Esophagus mucosa (tissue), 1 donor: Measurements from ENCODE around the gene WFDC5. TPM values are rescaled to one million over a fixed set of nuclear protein-coding genes. Genes with fewer than 3 reads are reported as not detected.
"Not testable (repeated sequence)": the region's sequence is repeated elsewhere in the genome, so short reads cannot be mapped to it uniquely, and the experiment has no call there.

Experiments used
- ATAC-seq: fragments of 200-7000 bp; cut with Tn5 transposase; one replicate; pipeline ENCODE4 v1.9.1; 2020
- total RNA-seq: library from RNA; stranded (reverse); gene quantifications from one replicate; pipeline ENCODE4 v1.2.4, GENCODE V29; 2023
- donor health status: DM: yes; HTN: yes; CAD: no.

The WFDC5 gene, protein sequence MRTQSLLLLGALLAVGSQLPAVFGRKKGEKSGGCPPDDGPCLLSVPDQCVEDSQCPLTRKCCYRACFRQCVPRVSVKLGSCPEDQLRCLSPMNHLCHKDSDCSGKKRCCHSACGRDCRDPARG
- 4.3 TPM for total RNA-seq

DNA sequence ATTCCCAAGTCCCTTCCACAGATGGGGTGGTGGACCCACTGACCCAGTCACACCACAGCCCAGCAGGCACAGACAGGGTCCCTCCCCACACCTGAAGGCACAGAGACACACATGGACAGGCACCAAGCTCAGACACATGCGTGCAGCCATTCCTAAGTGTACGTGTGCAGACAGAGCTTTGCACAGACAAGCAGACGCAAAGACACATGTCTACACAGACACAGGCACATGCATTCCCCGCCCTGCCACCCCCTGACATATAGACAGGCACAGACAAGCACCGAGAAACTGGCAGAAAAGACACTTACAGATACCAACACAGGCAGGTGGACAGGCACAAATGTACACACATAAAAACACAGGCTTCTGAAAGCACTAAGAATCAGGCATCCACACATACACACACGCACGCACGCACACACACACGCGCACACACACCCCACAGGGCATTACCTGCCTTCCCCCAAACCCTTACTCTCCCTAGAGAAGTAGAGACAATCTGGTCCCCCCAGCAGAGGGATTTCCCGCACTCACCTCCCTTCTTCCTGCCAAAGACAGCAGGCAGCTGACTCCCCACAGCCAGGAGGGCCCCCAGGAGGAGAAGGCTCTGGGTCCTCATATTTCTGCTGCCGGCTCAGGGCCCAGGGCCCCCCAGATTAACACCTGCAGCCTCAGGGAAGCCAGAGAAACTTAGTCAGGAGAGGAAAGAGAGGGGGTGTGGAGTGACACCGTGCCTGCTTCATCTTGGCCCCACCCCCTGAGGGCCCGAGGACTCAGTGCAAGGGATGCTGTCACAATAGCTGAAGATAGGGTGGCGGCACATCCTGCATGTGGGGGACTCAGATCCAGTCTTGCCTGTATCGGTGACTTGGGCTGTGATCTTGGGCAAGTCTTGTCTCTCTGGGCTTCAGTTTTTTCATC is at the start of gene WFDC5:
TSS of gene WFDC5 (minus strand) at position 710 of the 921 bp plus-strand sequence. CDS start at position 619, 91 bp downstream.
- ATAC-seq: peak; percentile 92

DNA sequence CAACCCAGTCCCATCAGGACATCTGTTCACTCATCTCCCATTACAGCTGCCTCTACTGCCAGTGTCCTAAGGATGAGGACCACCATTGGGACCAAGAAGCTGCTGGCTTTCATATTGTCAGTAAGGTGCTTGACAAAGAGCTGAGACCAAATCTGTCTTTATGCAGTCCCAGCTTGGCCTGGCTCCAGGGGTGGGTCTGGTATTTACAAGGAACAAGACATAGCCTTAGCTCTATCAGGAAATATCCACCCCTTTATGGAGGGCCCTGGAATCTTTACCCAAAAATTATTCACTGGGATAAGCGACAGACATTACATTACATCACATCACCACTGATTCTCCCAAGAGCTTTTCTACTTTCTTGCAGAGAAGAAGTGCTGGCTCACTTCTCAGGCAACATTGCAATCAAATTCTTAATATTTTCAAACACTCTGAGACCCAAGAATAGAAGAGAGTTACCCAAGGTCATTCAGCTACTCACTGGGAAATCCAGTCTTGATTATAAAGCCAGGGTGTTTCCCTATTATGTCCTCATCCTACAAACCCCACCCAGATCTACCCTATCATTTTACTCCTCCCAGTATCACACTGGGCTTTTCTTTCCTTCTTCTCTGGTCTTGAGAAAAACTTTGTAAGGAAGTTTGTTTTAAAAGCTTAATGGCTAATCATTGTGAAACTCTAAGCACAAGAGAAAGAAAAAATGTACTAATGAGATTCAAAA is 48.3 kb upstream of the WFDC5 start:
- peak; percentile 84 for ATAC-seq

DNA sequence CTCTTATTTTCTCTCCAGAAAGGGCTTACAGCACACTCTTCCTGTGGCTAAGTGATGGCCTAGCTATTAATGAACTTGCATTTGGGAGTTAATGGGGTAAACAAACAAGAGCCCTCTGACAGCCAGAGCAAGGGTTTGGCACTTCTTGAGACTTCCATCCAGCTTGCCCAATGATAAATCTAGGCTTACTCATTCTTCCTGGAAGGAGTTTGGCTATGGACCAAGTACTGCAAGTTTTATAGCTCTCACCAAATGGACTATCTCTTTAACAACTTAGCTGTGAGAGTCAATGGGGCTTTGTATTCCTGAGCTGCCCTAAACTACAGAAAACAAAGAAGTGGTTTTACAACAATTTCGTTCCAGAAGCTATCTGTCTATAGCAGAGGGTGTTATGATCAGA is 43.0 kb upstream of the WFDC5 start:
- peak; percentile 92 for ATAC-seq

DNA sequence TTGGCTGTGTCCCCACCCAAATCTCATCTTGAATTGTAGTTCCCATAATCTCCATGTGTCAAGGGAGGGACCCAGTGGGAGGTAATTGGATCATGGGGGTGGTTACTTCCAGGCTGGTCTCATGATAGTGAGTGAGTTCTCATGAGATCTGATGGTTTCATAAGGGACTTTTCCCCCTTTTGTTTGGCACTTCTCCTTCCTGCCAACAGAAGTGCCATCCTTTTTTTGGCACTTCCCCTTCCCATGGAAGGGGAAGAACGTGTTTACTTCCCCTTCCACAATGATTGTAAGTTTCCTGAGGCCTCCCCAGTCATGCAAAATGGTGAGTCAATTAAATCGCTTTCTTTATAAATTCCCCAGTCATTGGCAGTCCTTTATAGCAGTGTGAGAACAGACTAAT is 41.7 kb upstream of the WFDC5 start:
- no peak for ATAC-seq

DNA sequence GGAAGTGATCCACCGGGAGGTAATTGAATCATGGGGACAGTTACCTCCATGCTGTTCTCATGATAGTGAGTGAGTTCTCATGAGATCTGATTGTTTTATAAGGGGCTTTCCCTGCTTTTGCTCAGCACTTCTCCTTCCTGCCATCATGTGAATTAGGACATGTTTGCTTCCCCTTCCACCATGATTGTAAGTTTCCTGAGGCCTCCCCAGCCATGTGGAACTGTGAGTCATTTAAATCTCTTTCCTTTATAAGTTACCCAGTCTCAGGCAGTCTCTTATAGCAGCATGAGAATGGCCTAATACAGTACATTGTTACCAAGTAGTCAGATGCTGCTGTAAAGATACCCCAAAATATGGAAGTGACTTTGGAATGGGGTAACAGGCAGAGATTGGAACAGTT is 39.8 kb upstream of the WFDC5 start:
- not testable (repeated sequence) for ATAC-seq

DNA sequence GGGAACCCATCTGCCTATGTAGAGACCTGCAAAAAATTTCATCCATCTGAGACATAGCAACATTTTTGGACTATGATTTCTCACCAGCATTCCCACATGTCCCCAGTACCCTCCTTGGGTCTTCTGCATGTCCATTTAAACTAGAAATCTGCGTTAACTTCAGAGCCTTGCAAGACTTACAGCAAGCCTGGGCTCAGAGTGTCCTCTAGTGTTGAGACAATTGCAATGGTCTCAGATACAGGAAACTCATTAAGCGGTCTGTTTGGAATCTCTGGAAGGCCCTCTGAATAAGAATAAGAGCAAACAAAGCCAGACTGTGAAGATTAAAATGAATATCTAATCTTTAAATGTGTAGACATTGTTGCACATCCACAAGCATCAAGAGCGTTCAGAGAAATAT is 39.2 kb upstream of the WFDC5 start:
- ATAC-seq: no peak

DNA sequence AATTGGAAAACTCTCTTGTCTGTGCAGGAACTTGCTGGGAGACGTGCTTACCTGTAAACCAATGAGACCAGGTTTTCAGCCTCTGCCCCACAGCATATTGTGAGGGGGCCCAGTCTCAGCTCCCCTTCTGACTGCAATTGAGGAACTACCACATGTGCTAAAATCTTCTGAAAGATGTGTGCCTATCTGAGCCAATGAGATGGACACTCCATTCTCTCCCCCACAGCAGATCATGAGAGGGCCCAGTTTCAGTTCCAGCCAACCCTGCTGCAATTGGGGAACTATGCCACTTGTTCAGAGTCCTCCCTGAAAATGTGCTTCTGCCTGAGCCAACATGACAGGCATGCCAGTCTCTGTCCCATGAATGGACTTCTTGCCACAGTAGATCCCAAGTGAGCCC is 38.8 kb upstream of the WFDC5 start:
- no peak for ATAC-seq

DNA sequence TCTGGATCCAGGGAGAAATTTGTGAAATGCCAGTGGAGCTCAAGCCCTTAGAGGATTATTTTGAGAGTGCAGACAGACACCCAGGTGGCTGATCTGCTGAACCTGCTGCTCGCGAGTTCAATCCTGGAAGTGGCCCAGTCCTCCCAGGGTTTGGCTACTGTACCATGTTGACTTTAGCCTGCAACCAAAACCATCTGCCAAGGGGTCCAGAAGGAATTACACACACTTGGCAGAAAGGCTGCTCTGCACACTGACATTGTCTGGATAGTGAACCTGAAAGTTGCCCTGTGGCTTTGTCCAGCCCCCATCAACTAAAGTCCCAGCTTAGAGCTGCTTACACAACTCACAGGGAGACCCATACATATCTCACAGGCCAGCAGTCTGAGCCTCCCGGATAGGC is 38.2 kb upstream of the WFDC5 start:
- no peak for ATAC-seq

DNA sequence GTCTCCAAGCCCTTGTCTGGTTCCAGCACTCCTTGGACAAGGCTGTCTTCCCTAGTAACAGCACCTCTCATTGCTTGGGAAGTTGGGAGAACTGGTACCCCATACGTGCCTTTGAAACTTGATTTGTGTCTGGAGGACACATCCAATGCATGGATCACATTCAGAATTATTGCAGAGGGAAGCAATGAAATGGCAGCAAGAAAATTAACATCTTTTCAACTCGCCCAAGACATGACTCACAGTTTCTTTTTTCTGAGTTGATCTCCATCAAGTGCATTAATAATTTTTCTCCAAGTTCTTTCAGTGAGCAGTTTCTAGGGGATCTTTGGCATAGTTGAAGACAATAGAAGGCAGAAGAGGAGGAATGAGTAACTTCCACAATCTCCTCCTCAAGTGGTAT is 37.4 kb upstream of the WFDC5 start:
- ATAC-seq: no peak

DNA sequence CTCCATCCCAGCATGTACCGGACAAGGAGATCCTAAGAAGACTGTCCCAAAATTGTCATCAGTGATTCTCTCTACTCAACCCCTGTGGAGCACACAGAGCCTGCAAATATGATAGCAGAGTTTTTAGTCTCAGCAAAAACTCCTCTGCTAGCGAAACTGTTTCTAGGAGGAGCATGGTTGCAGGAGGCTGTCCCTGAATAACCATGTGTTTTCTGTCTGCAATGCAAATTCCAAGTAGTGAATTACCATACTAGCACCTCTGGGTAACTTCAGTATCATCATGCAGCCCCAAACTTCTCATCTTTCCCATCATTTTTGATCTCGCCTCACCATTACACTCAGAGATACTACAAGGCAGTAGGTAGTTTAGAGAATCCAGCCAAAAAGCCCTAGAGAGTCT is 34.1 kb upstream of the WFDC5 start:
- no peak for ATAC-seq

DNA sequence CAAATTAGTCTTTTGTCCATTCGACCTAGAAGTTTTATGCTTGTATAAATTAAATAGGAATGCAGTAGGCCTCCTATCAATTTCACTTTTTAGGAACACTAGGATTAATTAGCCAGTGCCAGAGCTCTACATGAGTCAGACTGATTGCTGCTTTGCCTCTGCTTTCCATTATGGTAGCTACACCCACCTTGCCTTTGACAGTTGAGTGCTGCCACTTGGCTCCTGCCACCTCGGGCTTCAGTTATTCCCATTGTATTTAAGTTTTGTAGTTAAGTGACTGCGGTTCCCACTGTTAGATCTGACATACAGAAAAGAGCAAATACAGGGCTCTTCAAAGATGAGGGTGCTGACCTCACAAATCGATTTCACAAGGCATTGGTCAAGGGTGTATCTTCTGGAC is 25.9 kb upstream of the WFDC5 start:
- ATAC-seq: no peak

DNA sequence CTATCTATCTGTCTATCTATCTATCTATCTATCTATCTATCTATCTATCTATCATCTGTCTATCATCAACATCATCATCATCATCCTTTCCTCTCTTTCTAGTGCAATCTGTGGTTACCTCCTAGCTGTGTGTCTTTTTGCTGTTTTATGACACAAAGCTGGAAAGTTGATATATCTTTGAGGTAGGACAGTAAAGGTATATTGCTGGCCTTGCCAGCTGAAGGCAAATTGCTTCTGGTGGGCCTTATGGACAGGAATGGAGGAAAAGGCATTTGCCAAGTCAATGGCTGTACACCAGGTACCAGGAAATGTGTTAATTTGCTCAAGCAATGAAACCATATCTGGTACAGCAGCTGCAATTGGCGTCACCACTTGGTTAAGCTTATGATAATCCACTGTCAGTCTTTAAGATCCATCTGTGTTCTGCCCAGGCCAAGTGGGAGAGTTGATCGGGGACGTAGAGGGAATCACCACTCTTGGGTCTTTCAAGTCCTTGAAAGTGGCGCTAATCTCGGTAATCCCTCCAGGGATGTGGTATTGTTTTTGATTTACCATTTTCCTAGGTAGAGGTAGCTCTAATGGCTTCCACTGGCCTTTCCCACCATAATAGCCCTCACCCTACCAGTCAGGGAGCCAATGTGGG is 24.9 kb upstream of the WFDC5 start:
- not testable (repeated sequence) for ATAC-seq

DNA sequence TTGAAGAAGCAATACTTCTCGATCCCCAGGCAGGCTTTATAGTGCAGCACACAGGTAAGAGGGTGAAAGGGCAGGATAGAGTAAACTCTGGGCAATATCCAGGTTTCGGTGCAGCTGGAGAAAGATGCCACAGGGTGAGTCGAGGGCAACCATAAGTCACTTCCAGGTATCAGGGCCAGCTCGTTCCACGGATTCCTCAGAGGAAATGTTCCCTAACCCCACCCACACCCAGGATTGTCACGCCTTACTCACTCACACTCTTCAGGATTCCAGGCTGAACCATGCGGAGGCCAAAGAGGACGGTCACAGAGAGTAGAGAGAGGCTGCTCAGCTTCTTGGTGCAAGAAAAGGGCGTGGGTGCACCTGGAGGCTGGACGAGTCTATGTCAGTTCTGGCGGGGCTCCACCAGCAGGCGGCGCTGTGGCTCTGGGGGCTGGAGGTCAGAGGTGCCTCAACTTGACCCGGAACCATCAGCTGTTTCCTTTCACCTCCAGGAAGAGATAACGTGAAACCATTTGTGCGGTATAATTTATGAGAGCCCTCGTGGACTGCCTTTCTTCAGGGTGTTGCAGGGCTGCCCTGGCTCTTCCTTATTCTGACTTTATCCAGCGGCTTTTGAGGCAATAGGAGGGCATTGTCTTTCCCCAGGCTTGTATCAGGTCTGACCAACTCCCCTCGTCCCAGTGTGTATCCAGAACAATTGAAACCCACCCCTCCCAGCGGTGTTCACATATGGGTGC is 23.8 kb upstream of the WFDC5 start:
- ATAC-seq: peak; percentile 94

DNA sequence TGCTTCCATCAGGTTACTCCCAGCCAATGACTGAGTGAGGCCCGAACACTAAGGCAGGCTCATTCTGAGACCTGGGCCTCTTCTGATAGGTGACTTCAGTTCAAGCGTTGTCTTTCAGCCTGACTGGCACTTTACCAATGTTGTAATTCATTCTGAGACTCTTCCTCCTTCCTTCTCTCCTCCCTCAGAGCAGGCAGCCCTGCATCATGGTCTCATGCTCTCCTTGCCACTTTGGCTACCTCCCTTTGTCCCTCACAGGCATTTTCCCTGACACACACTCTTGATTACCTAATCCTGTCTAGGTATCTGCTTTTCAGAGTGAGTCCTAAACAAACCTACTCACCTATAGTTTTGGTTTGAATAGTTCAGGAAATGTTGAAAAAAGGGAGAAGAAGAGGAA is 21.9 kb upstream of the WFDC5 start:
- ATAC-seq: peak; percentile 50

DNA sequence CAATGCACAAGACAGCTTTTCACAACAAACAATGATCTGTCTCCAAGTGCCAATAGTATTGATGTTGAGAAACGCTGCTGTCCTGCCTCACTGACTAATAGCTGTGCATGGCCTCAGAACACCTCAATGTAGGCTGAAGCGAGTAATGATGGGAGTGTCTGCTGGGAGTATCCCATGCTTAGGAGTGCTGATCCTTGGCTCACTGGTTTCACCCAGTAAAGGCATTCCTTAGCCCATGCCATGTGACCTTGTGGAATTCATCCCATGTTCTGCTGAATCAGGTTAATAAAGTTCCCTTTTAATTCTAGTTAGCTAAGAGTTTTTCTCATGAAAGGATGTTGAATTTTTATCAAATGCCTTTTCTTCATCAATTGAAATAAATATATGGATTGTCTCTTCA is 13.1 kb upstream of the WFDC5 start:
- peak; percentile 96 for ATAC-seq

DNA sequence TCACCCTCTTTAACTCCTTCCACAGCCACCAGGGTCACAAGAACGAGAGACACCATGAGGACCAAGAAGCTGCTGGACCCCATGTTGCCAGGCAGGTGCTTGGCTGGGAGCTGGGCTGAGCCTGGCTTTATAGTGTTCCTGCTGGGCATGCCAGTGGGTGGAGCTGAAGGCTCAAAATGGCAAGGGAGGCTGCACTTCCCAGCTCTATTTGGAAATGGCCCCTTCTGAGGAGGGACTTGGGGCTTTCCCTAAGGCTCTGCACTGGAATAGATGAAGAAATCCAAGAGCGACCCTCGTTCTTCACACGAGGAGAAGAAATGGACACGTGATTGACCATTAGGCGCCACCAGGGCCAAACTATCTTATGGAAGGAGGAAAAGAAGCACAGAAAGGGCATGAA is 9.4 kb upstream of the WFDC5 start, which contains the start of gene WFDC12:
TSS of gene WFDC12 (minus strand) at position 101 of the 400 bp plus-strand sequence. CDS start at position 83, 18 bp downstream.
- no peak for ATAC-seq

DNA sequence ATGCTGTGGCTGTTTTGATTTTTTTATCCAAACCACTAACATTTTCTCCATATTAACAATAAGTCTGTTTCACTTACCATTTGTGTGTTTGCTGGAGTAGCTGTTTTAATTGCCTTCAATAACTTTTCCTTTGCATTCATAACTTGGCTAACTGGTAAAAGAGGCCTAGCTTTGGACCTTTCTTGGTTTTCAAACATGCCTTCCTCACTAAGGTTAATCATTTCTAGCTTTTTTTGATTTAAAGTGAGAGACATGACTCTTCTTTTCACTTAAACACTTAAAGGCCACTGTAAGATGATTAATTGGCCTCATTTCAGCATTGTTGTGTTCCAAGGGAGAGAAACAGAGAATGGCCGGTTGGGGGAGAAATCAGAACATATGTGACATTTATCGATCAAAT is 6.4 kb upstream of the WFDC5 start:
- ATAC-seq: no peak

DNA sequence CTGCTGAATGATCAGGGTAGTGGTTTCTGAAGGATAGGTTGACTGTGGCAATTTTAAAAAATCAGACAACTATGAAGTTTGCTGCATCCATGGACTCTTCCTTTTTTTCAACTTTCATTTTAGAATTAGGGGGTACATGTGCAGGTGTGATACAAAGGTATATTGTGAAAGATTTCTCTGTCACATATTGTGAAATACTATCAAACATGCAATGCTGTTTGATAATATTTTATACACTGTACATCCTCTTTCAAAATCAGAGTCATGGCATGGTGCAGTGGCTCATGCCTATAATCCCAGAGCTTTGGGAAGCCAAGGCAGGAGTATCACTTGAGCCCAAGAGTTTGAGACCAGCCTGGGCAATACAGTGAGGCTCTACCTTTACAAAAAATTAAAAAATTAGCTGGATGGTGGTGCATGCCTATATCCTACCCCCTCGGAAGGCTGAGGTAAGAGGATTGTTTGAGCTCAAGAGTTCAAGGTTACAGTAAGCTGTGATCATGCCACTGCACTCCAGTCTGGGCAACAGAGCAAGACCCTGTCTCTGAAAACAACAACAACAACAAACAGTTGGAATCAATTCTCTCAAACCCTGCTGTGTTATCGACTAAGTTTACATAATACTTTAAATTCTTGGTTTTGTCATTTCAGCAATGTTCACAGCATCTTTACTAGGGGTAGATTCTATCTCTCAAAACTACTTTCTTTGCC is 4.7 kb upstream of the WFDC5 start:
- ATAC-seq: no peak

DNA sequence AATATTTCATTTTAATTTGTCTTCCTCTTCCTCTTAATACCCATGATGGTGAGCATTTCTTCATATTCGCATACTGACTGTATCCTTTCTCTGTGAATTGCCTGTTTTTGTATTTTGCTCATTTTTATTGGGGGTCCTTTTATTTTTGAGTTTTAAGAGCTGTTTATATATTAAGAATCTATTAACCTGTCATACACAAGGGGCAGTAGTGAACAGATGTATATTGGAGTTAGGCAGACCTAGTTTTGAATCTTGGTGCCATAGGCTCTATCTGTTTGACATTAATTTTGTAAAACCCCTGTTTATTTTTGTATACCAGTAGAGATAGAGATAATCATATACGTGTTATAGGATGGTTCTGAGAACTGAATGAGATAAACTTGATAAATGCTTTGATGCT is 3.1 kb upstream of the WFDC5 start:
- no peak for ATAC-seq

DNA sequence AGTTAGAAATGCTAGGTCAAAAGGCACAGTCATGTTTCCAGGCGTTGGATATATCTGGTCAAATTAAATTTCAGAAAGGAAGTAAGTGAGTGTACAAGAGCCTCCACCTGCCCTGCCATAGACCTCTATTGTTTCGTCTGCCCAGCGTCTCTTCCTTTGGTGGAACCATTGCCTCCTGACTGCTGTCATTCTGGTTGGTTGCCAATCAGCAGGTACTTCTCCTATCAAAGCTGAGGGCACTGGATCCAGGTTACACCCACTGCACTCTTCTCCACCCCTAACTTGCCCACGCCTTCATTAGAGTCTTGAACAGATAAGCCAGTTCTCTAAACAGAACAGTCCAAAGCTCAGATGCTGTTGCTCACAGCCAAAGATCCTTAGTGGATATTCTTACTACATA is 2.6 kb upstream of the WFDC5 start:
- ATAC-seq: no peak

DNA sequence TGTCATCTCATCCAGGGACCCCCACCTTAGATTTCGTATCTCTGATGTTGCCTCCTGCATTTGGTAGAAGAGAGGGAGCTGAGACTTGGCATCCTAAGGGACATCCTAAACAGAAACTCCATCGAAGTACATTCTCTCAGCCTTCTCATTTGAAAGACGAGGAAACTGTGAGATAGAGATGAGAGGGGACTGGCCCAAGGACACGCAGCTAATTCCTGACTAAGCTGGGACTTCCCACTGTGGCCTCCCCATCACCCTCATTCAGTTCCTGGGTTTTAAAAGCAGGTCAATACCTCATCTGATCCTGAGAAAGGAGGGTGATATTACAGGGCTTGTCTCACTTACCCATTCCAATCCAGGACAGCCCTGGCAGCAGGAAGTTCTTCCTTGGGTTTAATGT is 855 bp upstream of the WFDC5 start:
- ATAC-seq: peak; percentile 1

DNA sequence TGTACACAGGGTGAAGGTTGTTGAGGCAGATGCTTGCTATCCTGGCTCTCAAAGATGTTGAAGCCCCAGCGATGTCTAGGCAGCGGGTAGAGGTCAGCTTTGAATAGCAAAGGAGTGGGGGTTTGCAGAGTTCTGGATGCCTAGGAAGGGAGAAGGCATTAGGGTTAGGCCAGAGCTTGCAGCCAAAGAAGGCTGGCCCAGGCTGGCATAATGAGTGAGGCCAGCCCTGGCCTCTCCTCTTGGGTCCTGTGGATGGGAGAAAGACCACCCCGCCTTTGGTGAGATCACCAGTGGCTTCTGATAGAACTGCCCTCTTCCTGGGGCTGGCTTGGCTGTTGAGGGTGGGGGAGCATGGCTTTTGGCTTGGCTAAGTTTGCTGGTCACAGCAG is 406 bp upstream of the WFDC5 start:
- ATAC-seq: no peak
